GM18505 (cell line): ENCODE results near the gene KLHL36.
"Not testable (repeated sequence)": the region's sequence is repeated elsewhere in the genome, so short reads cannot be mapped to it uniquely, and the experiment has no call there.

Experiments
- ATAC-seq: cut with Tn5 transposase; IDR thresholded peaks from one replicate; pipeline ENCODE4 v1.9.1; 2021; ENCODE audit not compliant: unreplicated experiment
- POLR2A ChIP-seq: IDR thresholded peaks from 4 replicates; pipeline ENCODE4 v1.6.1; 2011; ENCODE audit warnings: borderline replicate concordance; ENCODE audit not compliant: insufficient read depth, insufficient read length; ENCODE audit errors: extremely low read depth

The KLHL36 gene

GRCh38 chr16:84618581-84619460, 29.5 kb upstream of the KLHL36 start:
- ATAC-seq: no peak
- no peak for TF ChIP-seq POLR2A

- not testable (repeated sequence) for ATAC-seq
These were observed 27.4 kb upstream of the KLHL36 start for GRCh38 chr16:84620913-84621312.

- ATAC-seq: no peak
- TF ChIP-seq POLR2A: no peak
These were observed 22.8 kb upstream of the KLHL36 start for GRCh38 chr16:84625556-84625955.

GRCh38 chr16:84628226-84628731, 20.0 kb upstream of the KLHL36 start:
- no peak for ATAC-seq
- no peak for TF ChIP-seq POLR2A

GRCh38 chr16:84629580-84629979, 18.7 kb upstream of the KLHL36 start:
- no peak for ATAC-seq
- TF ChIP-seq POLR2A: no peak

- TF ChIP-seq POLR2A: no peak
- no peak for ATAC-seq
These were observed 18.3 kb upstream of the KLHL36 start for GRCh38 chr16:84630009-84630408.

GRCh38 chr16:84630446-84631152, 17.7 kb upstream of the KLHL36 start:
- ATAC-seq: no peak
- TF ChIP-seq POLR2A: no peak

GRCh38 chr16:84631153-84631466, 17.2 kb upstream of the KLHL36 start:
- no peak for ATAC-seq
- no peak for TF ChIP-seq POLR2A

GRCh38 chr16:84631886-84632285, 16.4 kb upstream of the KLHL36 start:
- no peak for ATAC-seq
- TF ChIP-seq POLR2A: no peak

- ATAC-seq: not testable (repeated sequence)
These were observed 15.4 kb upstream of the KLHL36 start for GRCh38 chr16:84632862-84633261.

- no peak for ATAC-seq
- TF ChIP-seq POLR2A: no peak
These were observed 14.7 kb upstream of the KLHL36 start for GRCh38 chr16:84633622-84634021.

- ATAC-seq: no peak
- no peak for TF ChIP-seq POLR2A
These were observed 12.6 kb upstream of the KLHL36 start for GRCh38 chr16:84635702-84636101.

GRCh38 chr16:84637709-84638108, 10.6 kb upstream of the KLHL36 start:
- TF ChIP-seq POLR2A: no peak
- no peak for ATAC-seq

- ATAC-seq: no peak
- no peak for TF ChIP-seq POLR2A
These were observed 10.0 kb upstream of the KLHL36 start for GRCh38 chr16:84638231-84638806.

- TF ChIP-seq POLR2A: no peak
- ATAC-seq: no peak
These were observed 8.2 kb upstream of the KLHL36 start for GRCh38 chr16:84640145-84640544.
